Stimulated activated CD8-positive, alpha-beta memory T cell treated with anti-CD3 and anti-CD28 coated beads, Interleukin-12 subunit alpha, Interleukin-12 subunit beta, amount 100 ng/mL, for 24 hours (primary cell): Measurements from ENCODE around the gene C14orf132.

Experiments used
- DNase-seq: peaks from one replicate; pipeline ENCODE4 v3.0.0-alpha.2; 2020; ENCODE audit errors: extremely low read depth

Gene C14orf132

GRCh38 chr14:96039633-96040311 lies 610 bp downstream of the C14orf132 start:
- no peak for DNase-seq

- no peak for DNase-seq
These were observed 1.7 kb downstream of the C14orf132 start for GRCh38 chr14:96040828-96041371.

DNA sequence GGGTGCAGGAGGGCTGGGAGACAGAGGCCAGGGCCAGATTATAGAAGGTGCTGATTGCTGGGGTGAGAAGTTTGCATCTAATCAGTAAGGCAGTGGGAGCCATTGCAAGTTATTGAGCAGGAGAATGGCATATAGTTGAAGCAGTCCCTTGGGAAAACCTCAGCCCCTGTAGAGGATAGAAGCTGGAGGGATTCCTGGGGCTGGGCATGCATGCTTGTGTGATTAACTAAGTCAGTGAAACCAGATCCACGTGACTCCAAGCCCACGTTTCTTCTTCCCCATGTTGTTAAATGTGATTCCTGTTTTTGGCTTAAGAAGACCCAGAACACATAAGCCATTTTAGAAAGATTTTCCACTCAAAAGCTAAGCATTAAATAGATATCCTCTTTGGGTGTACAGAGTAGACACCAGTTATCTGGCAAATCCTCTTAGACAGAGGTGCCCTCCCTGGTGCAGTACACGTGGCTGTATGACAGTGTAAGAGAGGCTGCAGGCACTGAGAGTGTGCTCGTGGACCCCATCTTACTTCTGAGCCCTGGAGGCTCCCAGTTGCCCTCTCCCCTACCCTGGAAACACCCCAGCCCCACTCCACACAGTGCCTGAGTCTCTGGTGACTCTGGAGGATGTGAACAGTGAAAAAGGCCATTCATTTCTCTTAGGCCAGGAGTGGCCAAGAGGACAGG lies 3.2 kb downstream of the C14orf132 start:
- DNase-seq, result no peak

DNA sequence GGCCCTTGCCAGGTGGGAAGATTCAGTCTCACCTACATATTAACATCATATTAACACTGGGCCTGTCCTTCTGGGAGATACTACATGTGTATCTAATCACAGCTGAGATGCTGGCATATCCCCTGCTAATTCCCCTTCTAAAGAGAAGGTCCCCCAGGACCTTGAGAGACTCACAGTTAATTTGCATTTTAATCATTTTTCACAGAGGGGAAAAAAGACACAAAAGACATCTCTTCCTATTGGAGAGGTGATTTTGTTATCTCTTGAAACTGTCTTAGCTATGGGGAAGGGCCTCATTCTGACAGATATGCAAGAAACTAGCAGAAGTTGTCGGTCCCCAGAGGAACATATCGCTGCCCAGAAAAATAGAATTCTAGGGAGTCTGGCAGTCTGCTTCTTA lies 7.5 kb downstream of the C14orf132 start:
- DNase-seq, result no peak

DNA sequence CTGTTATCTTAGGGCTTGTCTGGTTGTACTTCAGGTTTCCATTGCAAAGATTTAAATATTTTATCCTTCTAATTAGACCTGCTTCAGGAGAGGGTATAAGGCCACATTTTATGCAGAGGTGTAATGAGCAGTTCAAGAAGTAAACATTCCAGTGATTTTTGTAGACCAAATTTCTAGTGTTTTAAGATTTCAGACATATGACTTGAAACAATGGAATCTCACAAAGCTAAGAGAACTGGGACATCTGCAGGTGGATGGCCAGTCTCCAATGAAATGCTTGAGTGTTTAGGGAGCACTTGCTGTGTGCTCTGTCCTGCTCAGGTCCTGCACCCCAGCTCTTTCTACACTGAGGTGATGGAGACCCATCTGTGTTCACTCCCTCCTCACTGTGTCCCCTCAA lies 7.9 kb downstream of the C14orf132 start:
- DNase-seq, result no peak

DNA sequence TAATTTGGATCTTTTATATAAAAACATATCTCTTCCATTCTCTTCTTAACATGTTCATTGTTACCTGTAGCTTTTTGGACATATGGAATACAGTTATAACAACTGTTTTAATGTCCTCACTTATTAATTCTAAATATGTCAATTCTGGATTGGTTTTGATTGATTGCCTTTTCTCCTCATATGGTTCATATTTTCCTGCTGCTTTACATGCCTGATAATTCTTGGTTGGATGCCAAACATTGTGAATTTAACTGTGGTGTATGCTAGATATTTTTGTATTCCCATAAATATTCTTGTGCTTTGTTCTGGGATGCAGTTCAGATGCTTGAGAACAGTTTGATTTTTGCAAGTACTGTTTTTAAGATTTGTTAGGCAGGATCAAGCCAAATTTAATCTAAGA lies 10.8 kb downstream of the C14orf132 start:
- DNase-seq, result no peak

DNA sequence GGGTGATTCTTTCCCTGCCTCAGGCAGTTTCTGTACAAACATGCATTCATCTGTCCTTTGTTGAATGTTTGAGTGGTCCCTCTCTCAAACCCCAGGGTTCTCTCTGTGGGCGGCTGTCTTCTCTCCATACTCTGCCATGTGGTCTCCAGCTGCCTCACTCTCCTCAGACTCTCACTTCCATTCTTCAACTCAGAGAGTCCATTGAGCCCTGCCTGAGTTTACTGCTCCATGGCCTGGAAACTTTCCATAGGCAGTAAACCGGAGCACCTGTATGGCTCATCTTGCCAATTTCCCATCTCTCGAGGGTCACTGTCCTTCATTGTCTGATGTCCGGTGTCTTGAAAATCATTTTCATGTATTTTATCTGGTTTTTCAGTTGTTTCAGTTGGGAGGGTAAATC lies 11.3 kb downstream of the C14orf132 start:
- no peak for DNase-seq

- no peak for DNase-seq
These were observed 12.1 kb downstream of the C14orf132 start for GRCh38 chr14:96051231-96051630.

- no peak for DNase-seq
These were observed 12.7 kb downstream of the C14orf132 start for GRCh38 chr14:96051642-96052540.

DNA sequence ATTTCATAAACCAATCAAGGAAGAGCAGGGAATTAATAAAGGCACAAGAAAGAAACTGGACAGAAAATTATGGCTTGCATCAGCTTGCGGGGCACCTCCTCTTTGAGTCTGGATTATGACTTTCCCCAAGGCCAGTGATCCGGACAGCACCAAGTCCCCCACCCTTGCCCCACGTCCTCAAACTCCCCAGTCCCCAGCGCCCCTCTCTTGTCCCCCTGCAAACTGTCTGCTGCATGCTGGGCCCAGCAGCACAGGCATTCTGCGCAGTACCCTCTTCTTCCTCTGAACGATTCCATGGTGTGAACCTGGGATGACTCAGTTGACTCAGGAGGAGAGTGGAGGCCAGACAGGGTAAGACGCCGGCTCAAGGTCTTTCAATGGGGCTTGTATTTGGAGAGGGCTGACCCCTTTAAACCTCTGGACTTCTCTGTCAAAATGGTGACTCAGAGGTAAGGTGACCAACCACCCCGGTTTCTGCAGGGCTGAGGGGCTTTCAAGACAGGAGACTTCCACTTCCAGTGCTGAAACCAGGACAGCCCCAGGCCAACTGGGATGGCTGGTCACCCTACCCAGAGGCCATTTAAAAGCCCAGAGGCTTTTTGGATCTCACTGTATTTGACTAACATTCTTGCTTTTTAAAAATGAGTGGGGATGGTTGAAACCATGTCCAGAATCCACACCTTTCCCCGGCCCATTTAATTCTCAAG lies 13.5 kb downstream of the C14orf132 start:
- no peak for DNase-seq

DNA sequence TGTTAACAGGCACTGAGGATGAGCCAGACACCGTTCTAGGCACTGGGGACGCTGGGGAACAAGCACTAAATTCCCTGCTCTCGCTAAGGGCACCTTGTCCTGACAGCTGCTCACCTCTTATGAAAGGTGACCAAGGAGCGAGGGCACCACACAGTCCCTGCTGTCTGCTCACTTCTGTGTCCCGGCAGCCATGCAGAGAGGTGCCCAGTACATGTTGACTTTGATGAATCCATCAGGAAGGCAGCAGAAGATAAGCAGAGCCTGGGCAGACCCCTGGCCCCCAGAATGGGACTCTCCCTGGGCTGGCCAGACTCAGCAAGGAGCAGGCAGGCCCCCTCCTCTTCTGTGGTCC lies 14.1 kb downstream of the C14orf132 start:
- no peak for DNase-seq

- no peak for DNase-seq
These were observed 14.6 kb downstream of the C14orf132 start for GRCh38 chr14:96053600-96054381.

GRCh38 chr14:96054661-96055060 lies 15.5 kb downstream of the C14orf132 start:
- DNase-seq, result no peak

DNA sequence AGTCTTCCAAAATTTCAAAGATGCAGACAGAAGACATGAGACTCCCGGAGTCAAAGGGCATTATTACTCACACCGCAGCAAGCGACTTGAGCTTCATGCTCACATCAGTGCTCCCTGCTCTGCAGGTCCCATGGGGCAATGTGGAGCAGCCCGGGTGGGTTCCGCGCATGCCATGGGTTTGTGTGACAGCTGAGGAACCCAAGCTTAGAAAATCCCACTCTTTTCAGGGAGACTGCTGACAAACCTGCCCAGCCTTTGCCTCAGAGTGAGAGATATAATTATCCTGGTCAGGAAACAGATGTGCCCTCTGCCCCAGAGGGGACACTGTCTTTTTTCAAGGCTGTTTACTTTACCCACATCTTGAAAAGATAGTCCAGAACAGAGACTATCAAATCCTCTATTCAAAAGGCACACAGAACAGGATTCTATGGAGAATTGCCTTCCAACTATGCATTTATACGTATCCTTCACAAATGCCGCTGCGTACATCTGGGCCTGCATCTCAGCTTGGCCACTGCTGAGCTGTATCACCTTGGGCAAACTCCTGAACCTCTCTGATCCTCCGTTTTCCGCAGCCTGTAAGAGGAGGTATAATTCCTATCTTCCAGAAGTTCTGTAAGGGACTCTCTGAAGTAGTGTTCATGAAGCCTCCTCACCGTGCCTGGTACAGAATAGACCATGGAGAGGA lies 16.0 kb downstream of the C14orf132 start:
- no peak for DNase-seq

- DNase-seq, result no peak
These were observed 16.8 kb downstream of the C14orf132 start for GRCh38 chr14:96055753-96056508.

DNA sequence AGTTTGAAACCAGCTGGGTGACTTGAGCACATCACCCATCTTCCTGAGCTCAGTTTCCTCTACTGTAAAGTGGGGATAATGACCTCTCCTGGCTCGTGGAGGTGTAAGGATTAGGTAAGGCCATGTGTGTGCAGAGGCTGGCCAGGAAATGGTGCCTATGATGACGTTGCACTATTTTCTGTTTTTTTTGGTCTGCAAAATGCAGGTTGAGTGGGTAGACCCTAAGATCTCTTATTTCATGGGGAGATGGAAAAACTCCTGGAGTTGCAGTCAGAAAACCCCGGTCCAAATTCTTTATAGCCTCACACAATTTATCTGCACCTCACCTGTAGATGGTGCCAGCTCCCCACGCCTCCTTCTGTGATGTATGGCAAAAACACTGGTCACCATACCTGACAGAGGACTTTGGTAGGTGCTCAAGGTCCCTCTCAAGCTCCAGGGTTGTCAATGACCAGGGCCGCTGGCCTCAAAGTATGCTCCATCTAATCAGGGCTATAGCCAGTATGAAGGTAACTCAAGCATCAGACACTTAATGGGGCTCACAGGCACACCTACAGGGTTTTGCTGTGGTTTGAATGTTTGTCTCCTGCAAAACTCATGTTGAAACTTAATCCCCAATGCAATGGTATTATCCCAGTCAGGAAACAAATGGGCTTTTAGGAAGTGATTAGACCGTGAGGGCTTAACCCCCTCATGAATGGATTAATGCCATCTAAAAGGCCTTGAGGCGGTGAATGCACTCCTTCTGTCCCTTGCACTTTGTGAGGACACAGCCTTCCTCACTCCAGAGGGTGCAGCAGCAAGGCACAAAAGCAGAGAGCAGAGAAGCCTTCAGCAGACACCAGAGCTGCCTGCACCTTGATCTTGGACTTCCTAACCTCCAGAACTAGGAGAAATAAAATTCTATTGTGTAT lies 17.6 kb downstream of the C14orf132 start:
- DNase-seq, result no peak

- no peak for DNase-seq
These were observed 18.6 kb downstream of the C14orf132 start for GRCh38 chr14:96057738-96058137.

DNA sequence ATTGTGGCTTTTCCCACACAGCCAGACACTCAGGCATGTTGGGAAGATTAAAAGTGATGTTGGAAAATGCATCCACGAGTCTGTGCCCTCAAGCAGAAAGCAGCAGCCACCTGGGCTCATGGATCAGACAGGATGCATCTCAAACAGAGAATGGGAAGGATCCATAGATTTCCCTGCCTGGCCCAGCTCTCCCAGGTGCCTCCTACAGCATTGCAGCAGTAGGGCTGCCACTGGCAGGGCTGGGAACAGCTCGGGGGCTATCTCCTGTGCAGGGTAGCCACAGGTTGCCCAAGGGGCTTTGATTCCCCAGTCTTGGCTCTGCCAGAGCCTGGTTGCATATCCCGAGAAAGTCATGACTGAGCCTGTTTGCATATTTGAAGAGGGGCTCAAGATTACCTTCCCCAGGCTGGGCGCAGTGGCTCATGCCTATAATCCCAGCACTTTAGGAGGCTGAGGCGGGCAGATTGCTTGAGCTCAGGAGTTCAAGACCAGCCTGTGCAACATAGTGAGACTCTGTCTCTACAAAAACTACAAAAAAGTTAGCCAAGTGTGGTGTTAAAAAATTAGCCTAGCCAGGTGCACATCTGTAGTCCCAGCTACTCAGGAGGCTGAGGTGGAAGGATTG lies 19.5 kb downstream of the C14orf132 start:
- DNase-seq, result no peak
